Measurements from ENCODE around the gene TMEM184B.

TMEM184B gene

GRCh38 chr22:38257650-38258250 lies 15.1 kb downstream of the TMEM184B start:
- Histone ChIP-seq H4K20me1 (ENCODE audit: low read depth, low read length) (no peaks in the 10 kb centered on the region), H3K27ac (ENCODE audit: low read depth, low read length) (no peak overlapping the region), H3K36me3 (ENCODE audit: low read length) (no peaks in the 10 kb centered on the region), H3F3A (ENCODE audit: insufficient read depth) (peaks cover 5% of the 10 kb centered on the region), H2AFZ (ENCODE audit: low read depth, low read length, severe bottlenecking) (no peak overlapping the region), H3K9me2 (replicated peaks; ENCODE audit: insufficient read depth, low read length) (no peaks in the 10 kb centered on the region), H3K9me3 (ENCODE audit: insufficient read depth, low read length) (no peaks in the 10 kb centered on the region), H3K4me3 (ENCODE audit: insufficient read depth, low read length, poor library complexity, severe bottlenecking) (no peak overlapping the region), H3K27me3 (ENCODE audit: low read length) (no peaks in the 10 kb centered on the region), H3K4me2 (ENCODE audit: low read depth, low read length, poor library complexity, severe bottlenecking) (no peak overlapping the region), H3K79me2 (ENCODE audit: insufficient read depth, low read length) (no peaks in the 10 kb centered on the region), H3K9ac (ENCODE audit: low read length) (no peak overlapping the region)
- no peak for TF ChIP-seq EZH2phosphoT487 (conservative IDR thresholded peaks at IDR 0.05; ENCODE audit: low read length)
- TF ChIP-seq CTCF (IDR thresholded peaks at IDR 0.05; ENCODE audit: insufficient read depth, low read length, poor library complexity, severe bottlenecking), result no peak

GRCh38 chr22:38257181-38257580 lies 15.6 kb downstream of the TMEM184B start:
- Histone ChIP-seq H3K27ac (ENCODE audit: low read depth, low read length) (no peak overlapping the region), H4K20me1 (ENCODE audit: low read depth, low read length) (no peaks in the 10 kb centered on the region), H3F3A (ENCODE audit: insufficient read depth) (peaks cover 5% of the 10 kb centered on the region), H3K9me3 (ENCODE audit: insufficient read depth, low read length) (no peaks in the 10 kb centered on the region), H3K79me2 (ENCODE audit: insufficient read depth, low read length) (no peaks in the 10 kb centered on the region), H2AFZ (ENCODE audit: low read depth, low read length, severe bottlenecking) (no peak overlapping the region), H3K36me3 (ENCODE audit: low read length) (no peaks in the 10 kb centered on the region), H3K9ac (ENCODE audit: low read length) (no peak overlapping the region), H3K4me2 (ENCODE audit: low read depth, low read length, poor library complexity, severe bottlenecking) (no peak overlapping the region), H3K9me2 (replicated peaks; ENCODE audit: insufficient read depth, low read length) (no peaks in the 10 kb centered on the region), H3K27me3 (ENCODE audit: low read length) (no peaks in the 10 kb centered on the region), H3K4me3 (ENCODE audit: insufficient read depth, low read length, poor library complexity, severe bottlenecking) (no peak overlapping the region)
- no peak for TF ChIP-seq EZH2phosphoT487 (conservative IDR thresholded peaks at IDR 0.05; ENCODE audit: low read length)

- no peak overlapping the region for H3K4me3 ChIP-seq (ENCODE audit: insufficient read depth, low read length, poor library complexity, severe bottlenecking)
- no peaks in the 10 kb centered on the region for H3K9me2 ChIP-seq (replicated peaks; ENCODE audit: insufficient read depth, low read length)
- H3K27ac ChIP-seq (ENCODE audit: low read depth, low read length), result no peak overlapping the region
- H3K9ac ChIP-seq (ENCODE audit: low read length), result no peak overlapping the region
- H3K79me2 ChIP-seq (ENCODE audit: insufficient read depth, low read length), result no peaks in the 10 kb centered on the region
- H3K27me3 ChIP-seq (ENCODE audit: low read length), result no peaks in the 10 kb centered on the region
- H3K4me2 ChIP-seq (ENCODE audit: low read depth, low read length, poor library complexity, severe bottlenecking), result no peak overlapping the region
- peaks cover 4% of the 10 kb centered on the region for H3F3A ChIP-seq (ENCODE audit: insufficient read depth)
- H4K20me1 ChIP-seq (ENCODE audit: low read depth, low read length), result no peaks in the 10 kb centered on the region
- TF ChIP-seq EZH2phosphoT487 (conservative IDR thresholded peaks at IDR 0.05; ENCODE audit: low read length) (no peak), CTCF (IDR thresholded peaks at IDR 0.05; ENCODE audit: insufficient read depth, low read length, poor library complexity, severe bottlenecking) (no peak)
- H3K9me3 ChIP-seq (ENCODE audit: insufficient read depth, low read length), result no peaks in the 10 kb centered on the region
- no peak overlapping the region for H2AFZ ChIP-seq (ENCODE audit: low read depth, low read length, severe bottlenecking)
- H3K36me3 ChIP-seq (ENCODE audit: low read length), result no peaks in the 10 kb centered on the region
These were observed 17.1 kb downstream of the TMEM184B start for GRCh38 chr22:38255697-38256096.

- H3K36me3 ChIP-seq (ENCODE audit: low read length), result no peaks in the 10 kb centered on the region
- H3K4me2 ChIP-seq (ENCODE audit: low read depth, low read length, poor library complexity, severe bottlenecking), result no peak overlapping the region
- no peaks in the 10 kb centered on the region for H3K27me3 ChIP-seq (ENCODE audit: low read length)
- no peak overlapping the region for H3K9ac ChIP-seq (ENCODE audit: low read length)
- H3K4me3 ChIP-seq (ENCODE audit: insufficient read depth, low read length, poor library complexity, severe bottlenecking), result no peak overlapping the region
- TF ChIP-seq CTCF (IDR thresholded peaks at IDR 0.05; ENCODE audit: insufficient read depth, low read length, poor library complexity, severe bottlenecking), result no peak
- no peak for TF ChIP-seq EZH2phosphoT487 (conservative IDR thresholded peaks at IDR 0.05; ENCODE audit: low read length)
- no peak overlapping the region for H3K27ac ChIP-seq (ENCODE audit: low read depth, low read length)
- no peaks in the 10 kb centered on the region for H3F3A ChIP-seq (ENCODE audit: insufficient read depth)
- no peaks in the 10 kb centered on the region for H4K20me1 ChIP-seq (ENCODE audit: low read depth, low read length)
- H2AFZ ChIP-seq (ENCODE audit: low read depth, low read length, severe bottlenecking), result no peak overlapping the region
- H3K9me3 ChIP-seq (ENCODE audit: insufficient read depth, low read length), result no peaks in the 10 kb centered on the region
- no peaks in the 10 kb centered on the region for H3K79me2 ChIP-seq (ENCODE audit: insufficient read depth, low read length)
- H3K9me2 ChIP-seq (replicated peaks; ENCODE audit: insufficient read depth, low read length), result no peaks in the 10 kb centered on the region
These were observed 21.5 kb downstream of the TMEM184B start for GRCh38 chr22:38251341-38251692.

Measured in SU-DHL-6 (cell line).